Stimulated activated CD8-positive, alpha-beta memory T cell treated with anti-CD3 and anti-CD28 coated beads, Interleukin-2, amount 100 ng/mL, for 48 hours (primary cell): ENCODE results near the gene MSI2.
"Not testable (repeated sequence)": the region's sequence is repeated elsewhere in the genome, so short reads cannot be mapped to it uniquely, and the experiment has no call there.

ENCODE experiments used
- DNase-seq, 2 donors: peaks; one replicate each; pipeline ENCODE4 v3.0.0-alpha.2; 2020; ENCODE audit warnings: low read depth in 2 of 2

Gene MSI2

GRCh38 chr17:57484826-57485565 is 228.7 kb downstream of the MSI2 start:
- DNase-seq: no peak

DNA sequence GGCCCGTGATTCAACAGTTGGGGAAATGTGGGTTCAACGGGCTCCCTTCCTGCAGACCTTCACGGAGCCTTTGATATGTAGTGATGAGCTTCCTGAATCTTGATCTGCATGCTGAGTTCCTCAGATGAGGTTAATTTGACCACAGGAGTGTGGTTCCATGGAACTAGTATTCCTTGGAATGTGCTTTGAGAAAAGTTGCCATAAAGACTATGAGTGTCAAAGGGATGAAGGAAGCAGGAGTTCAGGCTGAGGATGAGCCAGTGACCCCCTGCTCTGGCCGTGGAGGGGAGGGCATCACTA is 229.2 kb downstream of the MSI2 start:
- no peak for DNase-seq

DNA sequence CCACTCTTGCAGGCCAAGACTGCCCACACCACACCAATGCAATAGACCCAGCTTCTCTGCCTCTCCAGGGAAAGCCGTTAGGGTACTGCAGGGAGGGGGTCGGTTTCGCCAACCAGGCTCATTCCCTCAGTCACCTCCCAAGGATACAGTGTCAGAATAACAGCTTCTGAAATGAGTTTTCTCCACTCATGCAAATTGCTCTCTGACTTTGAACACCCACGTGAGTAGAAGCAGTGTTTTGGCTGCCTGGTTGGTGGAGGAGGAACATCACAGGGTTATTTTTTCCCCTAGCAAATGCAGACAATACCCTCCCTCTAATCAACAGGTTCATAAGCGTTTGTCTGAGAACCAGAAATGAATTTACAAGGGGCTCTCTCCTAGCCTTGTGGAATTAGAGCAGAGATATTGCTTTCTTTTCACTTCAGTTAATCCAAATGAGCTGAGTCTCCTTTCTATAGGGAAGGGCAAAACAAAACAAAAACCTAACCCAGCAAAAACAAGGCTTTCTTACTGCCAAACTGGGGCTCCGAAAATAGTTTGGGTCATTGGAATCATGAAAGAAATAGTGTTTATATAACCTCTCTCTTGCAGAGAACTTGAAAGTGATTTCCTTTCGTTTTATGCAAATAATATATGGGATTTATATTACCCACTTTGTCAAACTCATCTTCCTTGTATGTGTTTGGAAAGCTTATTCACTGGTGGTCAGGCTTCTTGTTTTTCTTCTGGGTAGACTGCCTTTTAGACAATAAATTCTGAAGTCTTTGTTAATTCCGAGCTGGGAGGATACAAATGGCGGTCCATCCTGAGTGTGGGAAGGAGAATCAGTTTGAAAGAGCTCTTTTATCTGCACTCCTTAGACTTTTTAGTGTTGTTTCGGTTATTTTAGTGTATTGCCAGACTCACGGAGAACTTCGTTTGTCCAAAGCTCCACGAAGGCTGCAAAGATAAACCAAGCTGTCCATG is 229.9 kb downstream of the MSI2 start:
- DNase-seq: no peak

DNA sequence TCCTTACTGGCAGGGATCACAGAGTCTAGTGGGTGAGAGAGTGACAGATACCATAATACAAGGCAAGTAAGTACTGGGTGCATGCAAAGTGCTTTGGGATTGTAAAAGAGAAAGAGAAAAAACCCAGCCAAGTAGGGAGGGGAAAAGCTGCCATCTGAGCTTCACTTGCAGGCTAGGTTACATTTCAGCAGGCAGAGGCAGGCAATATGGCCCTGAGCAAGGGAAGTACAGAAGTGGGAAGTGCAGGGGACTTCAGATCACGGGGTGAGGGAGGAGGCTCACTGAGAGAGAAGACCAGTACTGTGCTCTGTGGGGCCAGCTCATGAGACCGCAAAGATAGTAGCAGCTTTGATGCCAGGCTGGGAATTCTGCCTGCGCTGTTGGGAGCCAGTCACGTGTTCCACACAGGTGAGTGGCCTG is 230.6 kb downstream of the MSI2 start:
- no peak for DNase-seq

DNA sequence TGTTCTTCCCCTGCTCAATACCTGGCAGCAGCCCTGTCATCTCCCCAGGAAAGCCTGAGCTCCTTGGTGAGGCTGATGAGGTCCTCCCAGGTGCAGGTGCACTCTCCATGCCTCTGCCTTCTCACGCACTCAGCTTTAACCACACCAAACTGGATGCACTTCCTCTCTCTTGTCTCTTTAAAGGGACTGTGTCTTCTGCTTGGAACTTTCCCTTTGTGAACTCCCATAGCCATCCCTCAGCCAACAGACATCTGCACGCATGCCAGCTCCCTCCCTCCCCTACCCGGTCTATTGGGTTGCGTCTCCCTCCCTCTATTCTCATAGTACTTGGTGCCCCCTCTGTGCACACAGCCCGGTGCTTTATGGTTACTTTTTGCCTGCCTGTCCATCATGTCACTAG is 231.2 kb downstream of the MSI2 start:
- no peak for DNase-seq

DNA sequence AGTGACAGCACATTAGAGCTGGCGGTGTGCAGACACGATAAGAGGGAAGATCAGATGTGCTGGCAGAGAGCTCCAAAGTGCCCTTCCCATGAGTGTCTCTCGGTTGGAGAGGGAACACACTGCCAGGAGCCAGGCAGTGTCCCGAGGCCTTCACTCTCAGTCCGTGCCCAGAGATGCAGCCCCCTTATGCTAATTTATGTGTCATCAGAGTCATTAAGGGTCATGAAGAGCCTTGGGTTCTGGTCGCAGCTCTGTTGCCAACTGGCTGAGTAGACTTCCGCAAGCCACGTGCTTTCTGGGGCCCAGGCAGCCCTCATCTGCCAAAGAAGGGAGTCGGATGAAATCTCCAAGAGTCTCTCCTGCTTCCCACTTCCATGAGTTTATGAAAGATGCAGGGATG is 232.5 kb downstream of the MSI2 start:
- DNase-seq: no peak

- DNase-seq: no peak
Observed at GRCh38 chr17:57489321-57489720, 233.0 kb downstream of the MSI2 start.

GRCh38 chr17:57490111-57490845 is 234.0 kb downstream of the MSI2 start:
- no peak for DNase-seq

GRCh38 chr17:57490890-57491289 is 234.6 kb downstream of the MSI2 start:
- DNase-seq: no peak

GRCh38 chr17:57493171-57493570 is 236.8 kb downstream of the MSI2 start:
- DNase-seq: no peak

DNA sequence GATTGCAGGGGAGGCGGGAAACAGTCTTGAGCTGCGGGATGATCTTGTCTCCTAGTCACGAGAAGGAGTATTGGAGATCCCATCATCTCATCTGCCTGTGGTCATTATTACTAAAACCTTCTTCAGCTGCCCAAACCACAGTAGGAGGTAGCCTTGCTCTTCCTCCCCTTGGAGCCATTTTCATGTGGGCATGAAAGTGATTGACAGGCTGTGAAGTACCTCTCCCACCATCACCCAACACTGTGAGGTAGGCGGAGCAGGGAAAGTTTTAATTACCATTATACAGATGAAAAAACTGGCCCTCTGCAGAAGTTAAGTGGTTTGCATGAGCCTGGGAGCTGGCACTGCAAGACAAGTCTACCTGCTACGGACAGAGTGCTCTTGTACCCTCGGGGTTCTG is 237.3 kb downstream of the MSI2 start:
- DNase-seq: no peak

- DNase-seq: no peak
Observed at GRCh38 chr17:57494443-57494842, 238.1 kb downstream of the MSI2 start.

GRCh38 chr17:57495771-57496170 is 239.4 kb downstream of the MSI2 start:
- DNase-seq: no peak

DNA sequence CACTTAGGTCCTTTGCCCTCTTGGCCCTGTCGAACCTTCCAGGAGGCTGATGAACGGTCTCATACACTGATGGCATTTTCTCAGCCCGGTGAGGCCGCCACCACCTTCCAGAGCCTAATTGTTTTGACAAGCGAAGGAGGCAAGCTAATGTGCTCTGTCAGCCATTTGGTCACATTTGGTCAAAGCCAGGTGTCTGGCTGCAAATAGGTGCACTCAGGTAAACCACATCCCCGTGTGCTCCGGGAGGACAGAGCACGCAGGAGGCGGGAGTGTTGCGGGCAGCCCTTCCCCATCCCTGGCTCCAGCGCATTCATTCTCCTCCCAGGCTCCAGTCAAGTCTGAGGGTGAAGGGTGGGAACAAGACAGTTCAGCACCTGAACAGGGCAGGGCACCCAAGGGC is 240.1 kb downstream of the MSI2 start:
- DNase-seq: no peak

- no peak for DNase-seq
Observed at GRCh38 chr17:57498443-57498842, 242.1 kb downstream of the MSI2 start.

DNA sequence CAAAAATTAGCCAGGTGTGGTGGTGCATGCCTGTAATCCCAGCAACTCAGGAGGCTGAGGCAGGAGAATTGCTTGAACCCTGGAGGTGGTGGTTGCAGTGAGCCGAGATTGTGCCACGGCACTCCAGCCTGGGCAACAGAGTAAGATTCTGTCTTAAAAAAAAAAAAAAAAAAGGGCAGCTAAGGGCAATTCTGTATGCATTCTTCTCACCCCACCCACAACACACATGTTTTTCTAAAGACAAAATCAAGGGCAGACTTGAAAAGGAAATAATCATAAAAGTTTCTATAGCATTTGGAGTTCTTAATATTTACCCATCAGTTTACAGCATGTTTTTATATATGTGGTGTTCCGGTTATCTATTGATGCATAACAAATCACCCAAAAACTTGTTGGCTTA is 242.9 kb downstream of the MSI2 start:
- not testable (repeated sequence) for DNase-seq

GRCh38 chr17:57499648-57500049 is 243.3 kb downstream of the MSI2 start:
- DNase-seq: no peak

DNA sequence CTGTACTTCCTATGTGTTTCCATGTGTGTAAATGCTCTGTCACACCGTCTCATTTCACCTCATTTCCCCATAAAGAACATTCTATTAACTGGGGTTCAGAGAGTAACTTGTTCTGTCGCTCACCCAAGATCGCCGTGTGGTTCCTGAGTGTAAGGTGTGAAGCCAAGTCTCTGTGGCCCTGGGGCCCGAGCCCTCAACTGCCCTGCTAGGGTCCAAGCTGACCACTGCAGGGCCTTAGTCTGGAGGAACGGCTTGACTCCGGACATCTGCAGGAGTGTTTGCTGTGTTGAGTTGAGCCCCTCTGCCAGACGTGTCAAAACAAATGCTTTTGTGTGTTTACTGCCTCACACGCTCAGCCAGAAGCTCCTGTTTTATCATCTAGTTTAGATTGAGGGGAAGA is 244.7 kb downstream of the MSI2 start:
- DNase-seq: no peak

DNA sequence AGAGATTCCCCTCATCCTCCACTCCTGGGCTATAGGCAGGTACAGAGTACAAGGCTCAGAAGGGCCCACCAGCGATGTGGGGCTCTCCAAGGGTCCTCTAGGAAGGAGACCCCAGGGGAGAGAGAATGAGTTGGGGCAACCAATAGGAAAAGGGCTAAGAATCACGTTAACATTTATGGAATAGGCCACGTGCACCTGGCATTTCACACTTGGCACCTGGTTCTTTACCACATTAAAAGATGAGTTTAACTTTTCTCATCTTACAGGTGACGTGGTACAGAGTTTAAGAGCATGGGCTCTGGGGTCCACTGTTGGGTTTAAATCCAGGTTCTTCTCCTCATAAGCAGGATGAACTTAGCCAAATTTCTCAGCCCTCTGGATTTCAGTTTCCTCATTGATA is 245.7 kb downstream of the MSI2 start:
- no peak for DNase-seq

DNA sequence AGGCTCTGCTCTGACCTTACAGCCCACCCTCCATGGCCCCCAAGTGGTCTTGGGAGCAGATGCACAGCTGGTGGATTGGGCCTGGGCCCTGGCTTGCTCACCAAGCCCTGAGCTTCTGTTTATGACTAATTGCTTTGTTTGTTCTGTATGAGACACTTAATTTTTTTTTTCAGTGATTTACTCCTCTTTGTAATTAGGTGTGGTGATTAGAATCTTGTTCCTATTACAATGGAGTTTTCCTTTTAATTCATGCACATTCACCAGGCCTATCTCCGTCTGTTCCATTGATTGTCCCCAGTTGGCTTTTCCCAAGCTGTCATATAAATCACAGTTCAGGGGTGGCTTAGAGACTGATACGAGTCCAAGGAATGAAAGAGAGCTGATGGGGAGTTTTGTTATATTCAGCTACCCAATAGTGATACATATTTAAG is 246.5 kb downstream of the MSI2 start:
- no peak for DNase-seq

DNA sequence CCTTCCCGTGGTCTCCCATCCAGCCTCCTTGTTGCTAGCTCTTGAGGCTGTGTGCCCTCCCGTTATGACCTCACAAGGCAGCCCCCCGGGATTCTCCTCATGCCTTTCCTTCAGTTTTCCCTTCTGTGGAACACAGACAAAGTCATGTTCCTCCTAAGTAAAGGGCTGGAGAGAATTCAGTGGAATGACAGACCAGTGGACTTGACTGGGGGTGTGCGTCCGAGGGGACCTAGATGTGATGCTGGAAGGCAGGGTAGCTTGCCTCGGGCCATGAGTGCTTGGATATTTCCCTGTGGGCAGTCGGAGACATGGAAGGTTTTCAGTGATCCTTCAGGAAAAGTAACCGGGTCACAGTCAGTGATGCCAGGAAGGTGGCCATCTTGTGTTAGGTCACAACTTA is 247.9 kb downstream of the MSI2 start:
- no peak for DNase-seq
